Trophoblast cell (in vitro differentiated cells and primary cell): ENCODE results near the gene UBP1.
A peak's percentile ranks its signal among the peaks of the same experiment; 100 is the strongest.

ENCODE experiments used
- DNase-seq, 2 donors: peaks; one replicate each; pipeline ENCODE4 v3.0.0-alpha.2; 2016
- H2AFZ ChIP-seq: 2 replicates; pipeline ENCODE4 v1.6.1; 2013; ENCODE audit warnings: low read length, moderate library complexity, mild to moderate bottlenecking; ENCODE audit not compliant: insufficient read depth, poor library complexity
- H2AK5ac ChIP-seq: 2 replicates; pipeline ENCODE4 v1.6.1; 2013; ENCODE audit warnings: mild to moderate bottlenecking, low read length
- H2BK120ac ChIP-seq: 2 replicates; pipeline ENCODE4 v1.6.1; 2013; ENCODE audit warnings: low read length, mild to moderate bottlenecking, moderate library complexity; ENCODE audit not compliant: insufficient read depth, poor library complexity
- H2BK12ac ChIP-seq: 2 replicates; pipeline ENCODE4 v1.6.1; 2013; ENCODE audit warnings: mild to moderate bottlenecking, low read length, moderate library complexity
- H2BK5ac ChIP-seq: 2 replicates; pipeline ENCODE4 v1.6.1; 2013; ENCODE audit warnings: low read length, low read depth, moderate library complexity, mild to moderate bottlenecking; ENCODE audit not compliant: poor library complexity
- H3K14ac ChIP-seq: 2 replicates; pipeline ENCODE4 v1.6.1; 2013; ENCODE audit warnings: mild to moderate bottlenecking, low read length
- H3K18ac ChIP-seq: 2 replicates; pipeline ENCODE4 v1.6.1; 2013; ENCODE audit warnings: mild to moderate bottlenecking, low read length
- H3K23ac ChIP-seq: 2 replicates; pipeline ENCODE4 v1.6.1; 2013; ENCODE audit warnings: low read length
- H3K27ac ChIP-seq: 2 replicates; pipeline ENCODE4 v1.5.1; 2013; ENCODE audit warnings: low read depth, mild to moderate bottlenecking, inconsistent platforms, low read length, moderate library complexity
- H3K27me3 ChIP-seq: 2 replicates; pipeline ENCODE4 v1.6.1; 2013; ENCODE audit warnings: inconsistent platforms, mild to moderate bottlenecking, low read length, moderate library complexity; ENCODE audit not compliant: insufficient read depth
- H3K36me3 ChIP-seq, 2 experiments: 1 replicate in 1 of 2; 2 replicates in 1 of 2; pipeline ENCODE4 v1.6.1; 2013; ENCODE audit warnings: low read length in 2 of 2, mild to moderate bottlenecking in 2 of 2, moderate library complexity in 1 of 2; ENCODE audit not compliant: insufficient read depth in 2 of 2, control insufficient read depth in 1 of 2
- H3K4ac ChIP-seq: 2 replicates; pipeline ENCODE4 v1.6.1; 2013; ENCODE audit warnings: low read depth, mild to moderate bottlenecking, low read length, moderate library complexity
- H3K4me1 ChIP-seq, 2 experiments: 1 replicate in 1 of 2; 2 replicates in 1 of 2; pipeline ENCODE4 v1.6.1; 2013; ENCODE audit warnings: low read length in 2 of 2, mild to moderate bottlenecking in 2 of 2, moderate library complexity in 1 of 2; ENCODE audit not compliant: insufficient read depth in 2 of 2, control insufficient read depth in 1 of 2
- H3K4me2 ChIP-seq: 2 replicates; pipeline ENCODE4 v1.6.1; 2013; ENCODE audit warnings: inconsistent platforms, mild to moderate bottlenecking, low read length, moderate library complexity
- H3K4me3 ChIP-seq: 2 replicates; pipeline ENCODE4 v1.5.1; 2013; ENCODE audit warnings: mild to moderate bottlenecking, low read depth, low read length, inconsistent platforms
- H3K79me1 ChIP-seq: one replicate; pipeline ENCODE4 v1.6.1; 2013; ENCODE audit warnings: low read length
- H3K79me2 ChIP-seq: 2 replicates; pipeline ENCODE4 v1.6.1; 2013; ENCODE audit warnings: low read length, mild to moderate bottlenecking; ENCODE audit not compliant: control insufficient read depth, insufficient read depth, poor library complexity
- H3K9ac ChIP-seq: 2 replicates; pipeline ENCODE4 v1.6.1; 2013; ENCODE audit warnings: mild to moderate bottlenecking, low read length
- H3K9me3 ChIP-seq: 2 replicates; pipeline ENCODE4 v1.6.1; 2013; ENCODE audit warnings: low read depth, mild to moderate bottlenecking, control low read depth, inconsistent platforms, low read length; ENCODE audit not compliant: insufficient read depth
- H4K12ac ChIP-seq: 2 replicates; pipeline ENCODE4 v1.6.1; 2013; ENCODE audit warnings: low read depth, mild to moderate bottlenecking, low read length, moderate library complexity
- H4K8ac ChIP-seq: 2 replicates; pipeline ENCODE4 v1.6.1; 2013; ENCODE audit warnings: low read depth, mild to moderate bottlenecking, low read length, moderate library complexity
- H4K91ac ChIP-seq: one replicate; pipeline ENCODE4 v1.6.1; 2013; ENCODE audit warnings: low read depth, mild to moderate bottlenecking, low read length, moderate library complexity
- WGBS: extraction: QIAGEN DNeasy Blood & Tissue Kit; methylation state at CpG from one replicate; pipeline ENCODE4 v1.1.7; 2013; ENCODE audit warnings: missing lambda C conversion rate; ENCODE audit not compliant: insufficient read length, insufficient coverage; ENCODE audit errors: extremely low coverage; 5-methylcytosine and 5-hydroxymethylcytosine counted together

UBP1 gene

DNA sequence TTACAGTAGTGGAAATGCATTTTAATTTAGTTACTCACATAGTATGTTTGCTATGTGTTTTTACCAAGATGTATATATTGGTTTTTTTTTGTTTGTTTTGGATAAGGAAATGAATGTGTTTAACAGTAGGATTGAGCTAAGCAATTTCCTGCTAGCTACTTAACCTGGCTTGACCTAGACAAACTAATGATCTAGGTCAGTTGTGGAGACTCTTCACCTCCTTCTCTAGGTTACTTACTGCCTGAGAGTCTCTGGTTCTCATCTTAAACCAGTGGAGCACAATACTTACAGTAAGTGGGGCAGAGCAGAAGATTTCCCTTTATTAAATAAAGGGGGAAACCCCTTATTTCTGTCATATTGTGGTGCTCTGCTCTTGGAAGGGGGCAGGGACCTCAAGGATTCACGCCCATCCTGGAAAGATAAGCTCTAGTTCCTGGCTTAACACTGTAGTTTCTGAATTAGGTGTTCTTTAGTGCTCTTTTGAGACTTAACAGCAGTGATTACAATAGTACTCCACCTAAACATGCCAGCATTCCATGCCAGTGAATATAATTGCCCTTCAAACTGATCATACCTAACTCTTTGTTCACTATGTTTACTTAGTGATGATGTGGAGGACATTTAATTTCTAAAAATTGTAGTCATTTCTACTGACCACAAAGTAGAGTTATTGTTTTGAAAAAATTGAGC, 79.9 kb downstream of the UBP1 start:
- Histone ChIP-seq H3K9me3 (no peaks in the 10 kb centered on the region), H3K27ac (no peak overlapping the region), H3K4ac (no peak overlapping the region), H2AFZ (no peak overlapping the region), H3K18ac (no peak overlapping the region), H3K4me2 (no peak overlapping the region), H3K36me3 (no peaks in the 10 kb centered on the region), H3K79me2 (no peaks in the 10 kb centered on the region), H2BK12ac (no peak overlapping the region), H3K9ac (no peak overlapping the region), H3K14ac (no peak overlapping the region), H3K23ac (no peak overlapping the region), H4K91ac (no peak overlapping the region), H2BK5ac (no peak overlapping the region), H4K12ac (no peak overlapping the region), H3K79me1 (no peaks in the 10 kb centered on the region), H2BK120ac (no peak overlapping the region), H4K8ac (no peak overlapping the region), H3K4me3 (no peak overlapping the region), H2AK5ac (no peak overlapping the region), H3K27me3 (no peaks in the 10 kb centered on the region), H3K4me1 (no peaks in the 10 kb centered on the region)
- no CpG with 5 or more reads among the region's 1 CpG for WGBS
- peak in 1 of 2 donors; percentile 19 for DNase-seq

DNA sequence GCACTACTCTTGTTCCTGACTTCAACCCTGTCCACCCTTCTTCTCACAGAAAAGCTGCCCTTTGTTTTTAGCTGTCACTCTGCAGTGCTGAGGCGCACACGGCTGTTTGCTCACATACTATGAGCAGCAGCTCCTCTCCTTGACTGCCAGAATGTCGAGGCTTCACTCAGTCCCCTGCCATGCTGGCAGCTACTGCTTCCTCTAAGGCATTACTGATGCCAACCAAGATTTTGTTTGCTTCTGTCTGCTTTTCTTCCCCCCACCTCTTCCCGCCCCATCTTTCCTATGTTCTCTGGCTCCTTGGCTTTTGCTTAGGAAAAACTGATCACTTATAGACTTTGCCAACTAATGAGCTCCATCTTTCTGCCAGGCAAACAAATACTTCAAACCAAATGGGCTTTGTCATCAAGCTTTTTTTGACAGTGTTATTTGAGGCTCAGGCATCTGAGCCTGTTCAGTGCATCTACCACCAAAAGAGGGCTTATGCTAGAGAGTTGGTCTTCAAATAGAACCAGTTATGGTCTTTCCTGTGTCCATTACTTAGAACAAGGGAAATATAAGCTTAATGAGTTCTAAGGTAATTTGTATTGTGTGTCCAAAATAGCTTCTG, 81.9 kb downstream of the UBP1 start:
- H2BK12ac ChIP-seq, result no peak overlapping the region
- no peak overlapping the region for H4K12ac ChIP-seq
- H3K36me3 ChIP-seq, result no peaks in the 10 kb centered on the region
- H3K9ac ChIP-seq, result no peak overlapping the region
- H2BK120ac ChIP-seq, result no peak overlapping the region
- no peak overlapping the region for H2AK5ac ChIP-seq
- H3K27ac ChIP-seq, result no peak overlapping the region
- H2AFZ ChIP-seq, result no peak overlapping the region
- no peaks in the 10 kb centered on the region for H3K79me2 ChIP-seq
- no peaks in the 10 kb centered on the region for H3K27me3 ChIP-seq
- H4K91ac ChIP-seq, result no peak overlapping the region
- no peak overlapping the region for H3K4me2 ChIP-seq
- no peak for DNase-seq
- no peak overlapping the region for H3K18ac ChIP-seq
- no peak overlapping the region for H3K23ac ChIP-seq
- WGBS, result no CpG with 5 or more reads among the region's 4 CpGs
- no peaks in the 10 kb centered on the region for H3K4me1 ChIP-seq
- H4K8ac ChIP-seq, result no peak overlapping the region
- H3K79me1 ChIP-seq, result no peaks in the 10 kb centered on the region
- no peak overlapping the region for H3K4ac ChIP-seq
- H3K9me3 ChIP-seq, result no peaks in the 10 kb centered on the region
- H3K14ac ChIP-seq, result no peak overlapping the region
- no peak overlapping the region for H3K4me3 ChIP-seq
- no peak overlapping the region for H2BK5ac ChIP-seq

DNA sequence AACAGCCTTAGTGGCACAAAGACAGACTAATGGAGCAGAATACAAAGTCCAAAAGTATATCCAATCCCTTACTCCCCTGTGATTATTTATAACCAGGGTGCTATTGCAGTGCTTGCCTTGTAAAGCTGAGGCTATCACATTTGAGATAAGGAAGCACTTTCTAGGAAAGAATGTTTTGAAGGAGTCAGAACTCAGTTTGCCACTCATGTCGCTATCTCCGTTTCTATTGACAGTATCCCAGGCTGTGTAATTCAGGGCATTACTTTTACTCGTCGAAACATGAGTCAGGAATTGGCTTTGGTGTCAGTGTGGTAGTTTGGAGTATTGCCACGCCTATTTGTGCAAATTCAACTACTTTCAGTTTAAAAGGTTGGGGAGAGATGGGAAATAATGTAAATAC, 84.6 kb downstream of the UBP1 start:
- Histone ChIP-seq H3K4me1 (no peaks in the 10 kb centered on the region), H4K12ac (no peak overlapping the region), H2AK5ac (no peak overlapping the region), H2BK120ac (no peak overlapping the region), H3K23ac (no peak overlapping the region), H3K79me1 (no peaks in the 10 kb centered on the region), H3K4ac (no peak overlapping the region), H2BK5ac (no peak overlapping the region), H4K8ac (no peak overlapping the region), H3K36me3 (no peaks in the 10 kb centered on the region), H3K14ac (no peak overlapping the region), H3K27ac (no peak overlapping the region), H3K9me3 (no peaks in the 10 kb centered on the region), H3K4me2 (no peak overlapping the region), H3K27me3 (no peaks in the 10 kb centered on the region), H2BK12ac (no peak overlapping the region), H3K79me2 (no peaks in the 10 kb centered on the region), H3K18ac (no peak overlapping the region), H3K9ac (no peak overlapping the region), H3K4me3 (no peak overlapping the region), H4K91ac (no peak overlapping the region), H2AFZ (no peak overlapping the region)
- WGBS, result no CpG with 5 or more reads among the region's 5 CpGs
- DNase-seq, result no peak

DNA sequence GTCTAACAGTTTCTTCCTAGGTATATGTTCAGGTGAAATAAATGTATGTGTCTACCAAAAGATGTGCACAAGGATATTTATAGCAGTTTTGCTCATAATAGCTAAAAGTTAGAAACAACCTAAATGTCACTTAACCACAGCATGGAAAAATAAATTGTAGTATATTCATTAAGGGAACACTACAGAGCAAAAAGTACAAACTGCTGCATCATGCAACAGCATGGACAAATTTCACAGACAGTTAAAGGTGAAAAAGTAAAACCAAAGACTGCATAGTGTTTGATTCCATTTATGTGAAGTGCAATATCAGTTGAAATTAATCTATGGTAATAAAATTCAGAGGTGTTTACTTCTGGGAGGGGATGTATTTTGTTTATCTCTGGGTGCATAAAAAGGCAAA, 100.4 kb downstream of the UBP1 start:
- no peak overlapping the region for H3K27ac ChIP-seq
- no peak overlapping the region for H3K4ac ChIP-seq
- no peaks in the 10 kb centered on the region for H3K9me3 ChIP-seq
- DNase-seq, result no peak
- no peak overlapping the region for H3K4me3 ChIP-seq
- no peaks in the 10 kb centered on the region for H3K36me3 ChIP-seq
- no peaks in the 10 kb centered on the region for H3K4me1 ChIP-seq
- no peaks in the 10 kb centered on the region for H3K27me3 ChIP-seq
- no peak overlapping the region for H3K18ac ChIP-seq
- H4K91ac ChIP-seq, result no peak overlapping the region
- no peak overlapping the region for H3K14ac ChIP-seq
- H4K8ac ChIP-seq, result no peak overlapping the region
- H2BK12ac ChIP-seq, result no peak overlapping the region
- no peaks in the 10 kb centered on the region for H3K79me1 ChIP-seq
- H3K79me2 ChIP-seq, result no peaks in the 10 kb centered on the region
- no peak overlapping the region for H4K12ac ChIP-seq
- no peak overlapping the region for H2AFZ ChIP-seq
- no peak overlapping the region for H2BK120ac ChIP-seq
- H3K23ac ChIP-seq, result no peak overlapping the region
- H3K4me2 ChIP-seq, result no peak overlapping the region
- H3K9ac ChIP-seq, result no peak overlapping the region
- no peak overlapping the region for H2BK5ac ChIP-seq
- no peak overlapping the region for H2AK5ac ChIP-seq
